AG20443 (cell line): ENCODE data around the gene ST6GALNAC4.

ENCODE experiments used
- DNase-seq: peaks from one replicate; pipeline ENCODE4 v3.0.0; 2012; ENCODE audit warnings: low spot score, mixed read lengths

The ST6GALNAC4 gene

GRCh38 chr9:127946728-127947127 is 29.9 kb upstream of the ST6GALNAC4 start:
- DNase-seq, result no peak

- DNase-seq, result no peak
These were observed 29.1 kb upstream of the ST6GALNAC4 start for GRCh38 chr9:127945942-127946341.

GRCh38 chr9:127945338-127945737 is 28.5 kb upstream of the ST6GALNAC4 start:
- DNase-seq, result no peak

- DNase-seq, result no peak
These were observed 27.9 kb upstream of the ST6GALNAC4 start for GRCh38 chr9:127944586-127945218.

- DNase-seq, result peak; percentile 90
These were observed 26.9 kb upstream of the ST6GALNAC4 start for GRCh38 chr9:127943731-127944144.

- DNase-seq, result no peak
These were observed 26.3 kb upstream of the ST6GALNAC4 start for GRCh38 chr9:127943011-127943662.

- peak; percentile 82 for DNase-seq
These were observed 25.6 kb upstream of the ST6GALNAC4 start for GRCh38 chr9:127942216-127943010.

GRCh38 chr9:127941961-127942215 is 25.0 kb upstream of the ST6GALNAC4 start:
- no peak for DNase-seq

GRCh38 chr9:127941062-127941960 is 24.5 kb upstream of the ST6GALNAC4 start:
- no peak for DNase-seq

GRCh38 chr9:127940593-127940992 is 23.8 kb upstream of the ST6GALNAC4 start:
- no peak for DNase-seq

- DNase-seq, result no peak
These were observed 21.5 kb upstream of the ST6GALNAC4 start for GRCh38 chr9:127938298-127938690.

GRCh38 chr9:127937388-127938297 is 20.8 kb upstream of the ST6GALNAC4 start, which contains the start of gene DPM2:
Gene DPM2 (minus strand): TSS chr9:127937854. CDS start chr9:127937820, 34 bp downstream.
- peak; percentile 93 for DNase-seq

GRCh38 chr9:127937056-127937387 is 20.2 kb upstream of the ST6GALNAC4 start:
- no peak for DNase-seq

- DNase-seq, result no peak
These were observed 19.6 kb upstream of the ST6GALNAC4 start for GRCh38 chr9:127936347-127936852.

- DNase-seq, result no peak
These were observed 19.0 kb upstream of the ST6GALNAC4 start for GRCh38 chr9:127935765-127936221.

GRCh38 chr9:127934986-127935385 is 18.1 kb upstream of the ST6GALNAC4 start:
- no peak for DNase-seq

- DNase-seq, result no peak
These were observed 17.4 kb upstream of the ST6GALNAC4 start for GRCh38 chr9:127934248-127934647.

- peak; percentile 59 for DNase-seq
These were observed 14.4 kb upstream of the ST6GALNAC4 start for GRCh38 chr9:127931092-127931881.

GRCh38 chr9:127930231-127931091 is 13.6 kb upstream of the ST6GALNAC4 start, which contains the start of gene PIP5KL1:
Gene PIP5KL1 (minus strand): TSS chr9:127930777. CDS start chr9:127930752, 25 bp downstream.
- DNase-seq, result peak; percentile 98
